ENCODE results near the gene FUNDC1. TPM values are rescaled to one million over a fixed set of nuclear protein-coding genes. Genes with fewer than 3 reads are reported as not detected.

Gene FUNDC1
- total RNA-seq, 3 donors from 2014 or later = 9.4 to 11.8 (median 10.2) TPM

DNA sequence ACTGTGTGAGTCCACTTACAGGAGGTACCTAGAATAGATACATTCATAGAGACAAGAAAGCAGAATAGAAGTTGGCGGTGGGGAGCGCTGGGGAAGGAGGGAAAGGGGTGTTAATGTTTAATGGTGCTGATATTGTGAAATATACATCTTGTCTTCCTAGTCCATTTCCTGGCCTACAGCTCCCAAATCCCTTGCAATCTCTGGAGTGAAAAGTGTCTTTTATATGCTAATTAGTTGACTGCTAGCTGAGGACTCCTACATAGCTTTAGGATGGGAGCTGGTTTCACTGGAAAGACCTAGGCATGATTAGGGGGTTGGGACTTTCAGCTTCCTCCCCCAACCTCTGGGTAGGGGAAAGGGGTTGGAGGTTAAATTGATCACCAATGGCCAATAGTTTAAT is 36.0 kb downstream of the FUNDC1 start:
- no peaks in the 10 kb centered on the region for H3K4me1 Mint-ChIP-seq (ENCODE audit: low read depth)
- no peak overlapping the region for H3K4me3 Mint-ChIP-seq
- no peaks in the 10 kb centered on the region for H3K9me3 Mint-ChIP-seq
- no peaks in the 10 kb centered on the region for H3K36me3 Mint-ChIP-seq (ENCODE audit: insufficient read depth)
- DNase-seq (no peak), ATAC-seq (no peak)
- no peaks in the 10 kb centered on the region for H3K27me3 Mint-ChIP-seq (ENCODE audit: low read depth)

DNA sequence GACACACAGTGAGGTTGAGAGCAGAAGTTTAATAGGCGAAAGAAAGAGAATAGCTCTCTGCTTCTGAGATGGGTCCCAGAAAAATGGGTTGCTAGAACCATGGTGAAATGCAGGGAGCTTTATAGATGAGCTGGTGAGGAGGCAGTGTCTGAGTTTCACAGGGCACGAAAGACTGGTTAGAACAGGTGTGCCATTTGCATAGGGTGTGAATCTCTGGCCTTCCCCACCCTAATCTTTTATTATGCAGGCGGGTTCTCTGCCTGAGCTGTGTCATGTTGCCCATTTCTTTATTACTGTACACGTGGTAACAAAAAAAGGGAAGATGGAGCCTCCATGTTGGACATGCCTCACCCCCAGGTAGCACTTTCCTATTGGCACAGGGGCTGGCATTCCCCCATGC is 39.1 kb downstream of the FUNDC1 start:
- Mint-ChIP-seq H3K4me3 (no peak overlapping the region), H3K4me1 (ENCODE audit: low read depth) (no peaks in the 10 kb centered on the region), H3K36me3 (ENCODE audit: insufficient read depth) (no peaks in the 10 kb centered on the region), H3K27me3 (ENCODE audit: low read depth) (no peaks in the 10 kb centered on the region), H3K9me3 (no peaks in the 10 kb centered on the region)
- DNase-seq (no peak), ATAC-seq (no peak)

DNA sequence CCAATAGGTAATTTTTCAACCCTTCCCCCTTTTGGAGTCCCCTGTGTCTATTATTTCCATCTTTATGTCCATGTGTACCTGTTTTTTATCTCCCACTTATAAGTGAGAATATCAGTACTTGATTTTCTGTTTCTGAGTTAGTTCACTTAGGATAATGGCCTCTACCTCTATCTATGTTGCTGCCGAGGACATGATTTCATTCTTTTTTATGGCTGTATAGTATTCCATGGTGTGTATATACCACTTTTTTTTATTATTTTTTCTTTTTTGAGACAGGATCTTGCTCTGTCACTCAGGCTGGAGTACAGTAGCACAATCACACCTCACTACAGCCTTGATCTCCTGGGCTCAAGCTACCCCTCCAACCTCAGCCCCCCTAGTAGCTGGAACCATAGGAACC is 47.6 kb downstream of the FUNDC1 start:
- DNase-seq (no peak), ATAC-seq (no peak)
- no peaks in the 10 kb centered on the region for H3K27me3 Mint-ChIP-seq (ENCODE audit: low read depth)
- H3K9me3 Mint-ChIP-seq = no peaks in the 10 kb centered on the region
- H3K4me1 Mint-ChIP-seq (ENCODE audit: low read depth) = peaks cover 3% of the 10 kb centered on the region
- no peaks in the 10 kb centered on the region for H3K36me3 Mint-ChIP-seq (ENCODE audit: insufficient read depth)
- H3K4me3 Mint-ChIP-seq = no peak overlapping the region

DNA sequence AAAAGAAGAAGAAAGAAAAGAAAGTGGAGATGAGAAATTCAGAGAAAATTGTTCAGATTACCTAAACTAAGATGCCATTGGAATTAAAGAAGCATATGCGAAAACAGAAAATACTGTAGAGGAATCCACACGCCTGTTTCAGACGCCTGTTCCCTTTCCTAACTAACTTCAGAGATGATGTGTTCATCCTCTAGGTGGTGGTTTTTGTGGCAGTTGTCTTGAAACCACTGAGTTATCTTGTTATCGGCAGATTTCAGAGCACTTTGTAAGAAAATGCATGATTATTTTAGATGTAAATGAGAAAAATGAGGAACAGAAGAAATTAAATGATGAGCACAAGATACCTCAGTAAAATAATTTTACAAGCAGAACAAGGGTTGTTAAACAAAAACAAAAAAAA is 48.3 kb downstream of the FUNDC1 start:
- Mint-ChIP-seq H3K9me3 (no peaks in the 10 kb centered on the region), H3K4me3 (no peak overlapping the region), H3K27me3 (ENCODE audit: low read depth) (no peaks in the 10 kb centered on the region), H3K36me3 (ENCODE audit: insufficient read depth) (no peaks in the 10 kb centered on the region), H3K4me1 (ENCODE audit: low read depth) (peaks cover 3% of the 10 kb centered on the region)
- ATAC-seq (no peak), DNase-seq (no peak)

DNA sequence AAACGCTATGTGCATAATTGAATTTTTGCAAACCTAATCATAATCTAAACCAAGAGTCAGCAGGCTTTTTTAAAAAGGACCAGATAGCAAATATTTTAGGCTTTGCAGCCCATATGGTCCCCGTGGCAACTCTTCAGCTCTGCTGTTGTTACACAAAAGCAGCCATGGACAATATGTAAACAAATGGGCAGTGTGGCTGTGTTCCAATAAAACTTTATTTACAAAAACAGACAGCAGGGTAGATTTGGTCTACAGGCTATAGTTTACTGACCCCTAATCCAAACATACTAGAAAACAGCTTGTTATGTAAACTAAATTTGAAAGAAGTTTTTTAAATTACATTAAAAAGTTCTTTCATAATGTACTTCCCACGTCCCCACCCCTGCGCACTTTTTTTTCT is 53.1 kb downstream of the FUNDC1 start:
- Mint-ChIP-seq H3K27me3 (ENCODE audit: low read depth) (peaks cover 2% of the 10 kb centered on the region), H3K4me3 (no peak overlapping the region), H3K36me3 (ENCODE audit: insufficient read depth) (no peaks in the 10 kb centered on the region), H3K4me1 (ENCODE audit: low read depth) (peaks cover 3% of the 10 kb centered on the region), H3K9me3 (no peaks in the 10 kb centered on the region)
- ATAC-seq = no peak
- DNase-seq = no peak

DNA sequence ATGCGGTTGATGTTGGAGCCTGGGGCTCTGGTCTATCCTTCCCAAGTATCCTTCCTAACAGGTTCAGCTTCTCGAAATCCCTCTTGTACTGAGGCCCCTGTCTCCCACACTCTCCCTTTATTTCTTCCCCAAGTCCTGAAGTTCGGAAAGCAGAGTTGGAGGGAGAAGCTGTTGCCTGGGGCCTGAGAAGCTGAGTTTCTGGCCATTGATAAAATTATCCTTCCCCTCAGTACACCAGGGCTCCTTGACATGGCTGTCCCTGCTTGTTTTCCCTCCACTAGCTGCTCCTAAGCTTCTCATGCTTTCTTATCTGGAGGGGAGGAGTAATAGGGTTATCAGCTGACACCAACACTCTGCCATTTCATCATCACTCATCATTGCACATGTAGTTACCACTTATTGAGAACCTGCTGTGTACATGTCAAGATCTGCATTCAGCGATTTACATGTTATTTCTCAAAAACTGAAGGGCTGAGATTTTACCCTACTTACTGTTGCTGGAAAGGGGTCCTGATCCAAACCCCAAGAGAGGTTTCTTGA is 58.0 kb downstream of the FUNDC1 start:
- peaks cover 2% of the 10 kb centered on the region for H3K27me3 Mint-ChIP-seq (ENCODE audit: low read depth)

DNA sequence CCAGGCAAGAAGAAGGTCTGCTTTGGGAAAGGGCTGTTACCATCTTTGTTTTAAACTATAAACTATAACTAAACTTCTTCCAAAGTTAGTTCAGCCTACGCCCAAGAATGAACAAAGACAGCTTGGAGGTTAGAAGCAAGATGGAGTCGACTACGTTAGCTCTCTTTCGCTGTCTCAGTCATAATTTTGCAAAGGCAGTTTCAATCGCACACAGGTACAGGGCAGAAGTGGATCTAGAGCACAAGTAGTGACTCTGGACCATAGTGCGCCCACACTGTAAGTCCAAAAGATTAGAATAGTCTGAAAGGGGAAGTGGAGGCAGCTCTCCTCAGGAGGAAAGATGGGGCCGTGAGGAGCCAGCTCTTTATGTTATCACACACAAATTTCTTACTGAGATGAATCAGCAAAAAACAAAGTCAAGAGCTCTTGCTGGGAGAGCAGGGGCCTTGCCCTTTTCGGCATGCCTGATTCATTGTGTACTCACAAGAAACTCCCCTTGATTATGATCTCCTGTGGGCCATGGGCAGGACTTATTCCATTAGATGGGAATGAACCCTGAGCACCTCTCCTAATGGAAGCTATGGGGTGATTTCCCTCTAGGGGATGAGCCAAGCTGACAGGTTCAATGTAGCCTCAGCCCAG is 58.6 kb downstream of the FUNDC1 start:
- H3K4me1 Mint-ChIP-seq (ENCODE audit: low read depth) = no peaks in the 10 kb centered on the region
- no peaks in the 10 kb centered on the region for H3K36me3 Mint-ChIP-seq (ENCODE audit: insufficient read depth)
- peaks cover 2% of the 10 kb centered on the region for H3K27me3 Mint-ChIP-seq (ENCODE audit: low read depth)
- DNase-seq (no peak), ATAC-seq (no peak)
- no peak overlapping the region for H3K4me3 Mint-ChIP-seq
- H3K9me3 Mint-ChIP-seq = no peaks in the 10 kb centered on the region

More for the DNA sequence above, 58.0 kb downstream of the FUNDC1 start:
- H3K36me3 Mint-ChIP-seq (ENCODE audit: insufficient read depth) = no peaks in the 10 kb centered on the region
- H3K4me1 Mint-ChIP-seq (ENCODE audit: low read depth) = no peaks in the 10 kb centered on the region
- ATAC-seq = no peak
- H3K9me3 Mint-ChIP-seq = no peaks in the 10 kb centered on the region
- no peak for DNase-seq
- H3K4me3 Mint-ChIP-seq = no peak overlapping the region

DNA sequence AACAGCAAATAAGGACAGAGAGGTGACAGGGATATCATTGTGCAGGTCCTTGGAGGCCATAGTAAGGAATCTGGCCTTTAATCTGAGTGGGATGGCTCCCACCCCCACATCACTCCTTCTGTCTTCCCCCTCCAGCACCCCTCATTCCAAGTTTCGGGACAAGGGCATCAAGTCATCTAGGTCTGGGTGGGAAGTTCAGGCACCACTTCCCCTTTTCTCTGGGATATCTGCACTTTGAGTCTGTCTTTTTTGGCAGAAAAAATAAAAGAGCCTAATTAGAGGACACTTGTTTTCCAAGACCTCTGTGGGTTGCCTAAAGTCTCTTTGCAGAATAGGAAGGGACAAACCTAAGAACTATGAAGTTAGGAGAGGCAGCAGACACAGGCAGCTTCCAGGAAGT is 60.1 kb downstream of the FUNDC1 start:
- no peaks in the 10 kb centered on the region for H3K4me1 Mint-ChIP-seq (ENCODE audit: low read depth)
- no peaks in the 10 kb centered on the region for H3K36me3 Mint-ChIP-seq (ENCODE audit: insufficient read depth)
- H3K27me3 Mint-ChIP-seq (ENCODE audit: low read depth) = peaks cover 2% of the 10 kb centered on the region
- DNase-seq (no peak), ATAC-seq (no peak)
- no peak overlapping the region for H3K4me3 Mint-ChIP-seq
- H3K9me3 Mint-ChIP-seq = no peaks in the 10 kb centered on the region

DNA sequence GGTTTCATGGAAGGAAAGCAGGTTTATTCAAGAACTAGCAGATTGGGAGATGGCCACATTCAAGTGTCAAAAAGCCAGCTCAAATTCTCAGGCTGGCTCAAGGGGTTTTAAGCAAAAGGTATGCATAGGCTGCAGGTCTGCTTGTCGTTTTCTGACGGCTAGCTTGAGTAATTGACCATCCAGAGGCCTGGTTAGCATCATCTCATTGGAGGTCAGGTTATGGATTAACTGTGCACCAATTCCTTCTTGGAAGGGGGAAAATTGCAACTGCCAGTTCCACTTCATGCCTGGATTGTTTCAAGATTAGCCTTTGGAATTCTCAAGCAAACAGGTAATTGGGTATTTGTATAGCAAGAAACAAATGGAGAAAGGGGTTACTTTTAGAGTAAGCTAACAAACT is 62.1 kb downstream of the FUNDC1 start:
- Mint-ChIP-seq H3K9me3 (no peaks in the 10 kb centered on the region), H3K27me3 (ENCODE audit: low read depth) (no peaks in the 10 kb centered on the region), H3K4me3 (no peak overlapping the region), H3K4me1 (ENCODE audit: low read depth) (no peaks in the 10 kb centered on the region), H3K36me3 (ENCODE audit: insufficient read depth) (no peaks in the 10 kb centered on the region)
- ATAC-seq (no peak), DNase-seq (no peak)

DNA sequence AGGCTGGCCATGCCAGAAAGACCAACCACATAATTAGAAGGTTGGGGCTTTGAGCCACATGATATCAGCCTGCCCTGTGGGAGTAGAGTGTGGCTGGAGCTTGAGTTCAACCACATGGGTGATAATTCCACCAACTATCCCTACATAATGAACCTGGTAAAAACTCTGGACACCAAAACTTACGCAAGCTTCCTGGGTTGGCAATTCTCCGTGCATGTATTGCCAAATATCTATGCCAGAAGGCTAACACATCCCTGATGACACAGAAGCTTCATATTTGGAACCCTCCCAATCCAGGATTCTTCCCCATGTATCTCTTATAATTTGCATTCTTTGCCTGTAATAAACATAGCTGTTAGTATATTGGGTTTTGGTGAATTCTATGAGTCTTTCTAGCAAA is 68.2 kb downstream of the FUNDC1 start:
- H3K27me3 Mint-ChIP-seq (ENCODE audit: low read depth) = no peaks in the 10 kb centered on the region
- DNase-seq (no peak), ATAC-seq (no peak)
- H3K4me1 Mint-ChIP-seq (ENCODE audit: low read depth) = no peaks in the 10 kb centered on the region
- no peaks in the 10 kb centered on the region for H3K9me3 Mint-ChIP-seq
- H3K36me3 Mint-ChIP-seq (ENCODE audit: insufficient read depth) = no peaks in the 10 kb centered on the region
- no peak overlapping the region for H3K4me3 Mint-ChIP-seq

Other genes with a start within 250 kb of the FUNDC1 start
- under 1 TPM in 1 of 3 donors, not detected in 2; 0.11 TPM for gene EFHC2, start 199.2 kb downstream of the FUNDC1 start, total RNA-seq

All from activated T-cell treated with anti-CD3 and anti-CD28 coated beads, Interleukin-2, amount 50 U/mL, for 4 hours (primary cell).